Stimulated activated CD4-positive, alpha-beta T cell treated with anti-CD3 and anti-CD28 coated beads, Interleukin-4, amount 100 ng/mL, for 48 hours (primary cell): ENCODE measurements around the gene GOLGB1.

Experiments
- DNase-seq, 2 donors: peaks; one replicate each; pipeline ENCODE4 v3.0.0-alpha.2; 2020; ENCODE audit warnings: low read depth in 2 of 2

Gene GOLGB1

GRCh38 chr3:121630355-121630754 lies 119.2 kb downstream of the GOLGB1 start:
- no peak for DNase-seq

GRCh38 chr3:121629601-121630000 lies 119.9 kb downstream of the GOLGB1 start:
- no peak for DNase-seq

- DNase-seq: no peak
Observed at GRCh38 chr3:121627622-121628021, 121.9 kb downstream of the GOLGB1 start.

- DNase-seq: no peak
Observed at GRCh38 chr3:121627211-121627610, 122.3 kb downstream of the GOLGB1 start.

- no peak for DNase-seq
Observed at GRCh38 chr3:121626495-121626894, 123.0 kb downstream of the GOLGB1 start.

GRCh38 chr3:121624147-121624899 lies 125.2 kb downstream of the GOLGB1 start:
- DNase-seq: no peak

- no peak for DNase-seq
Observed at GRCh38 chr3:121621491-121621890, 128.1 kb downstream of the GOLGB1 start.

GRCh38 chr3:121619691-121620090 lies 129.8 kb downstream of the GOLGB1 start:
- no peak for DNase-seq
